ENCODE measurements around the gene SMARCD3. TPM values are rescaled to one million over a fixed set of nuclear protein-coding genes. Genes with fewer than 3 reads are reported as not detected.
A peak's percentile ranks its signal among the peaks of the same experiment; 100 is the strongest.

The SMARCD3 gene
- total and polyA plus RNA-seq, 12 donors, result 77.7 to 175 (median 97.6) TPM

DNA sequence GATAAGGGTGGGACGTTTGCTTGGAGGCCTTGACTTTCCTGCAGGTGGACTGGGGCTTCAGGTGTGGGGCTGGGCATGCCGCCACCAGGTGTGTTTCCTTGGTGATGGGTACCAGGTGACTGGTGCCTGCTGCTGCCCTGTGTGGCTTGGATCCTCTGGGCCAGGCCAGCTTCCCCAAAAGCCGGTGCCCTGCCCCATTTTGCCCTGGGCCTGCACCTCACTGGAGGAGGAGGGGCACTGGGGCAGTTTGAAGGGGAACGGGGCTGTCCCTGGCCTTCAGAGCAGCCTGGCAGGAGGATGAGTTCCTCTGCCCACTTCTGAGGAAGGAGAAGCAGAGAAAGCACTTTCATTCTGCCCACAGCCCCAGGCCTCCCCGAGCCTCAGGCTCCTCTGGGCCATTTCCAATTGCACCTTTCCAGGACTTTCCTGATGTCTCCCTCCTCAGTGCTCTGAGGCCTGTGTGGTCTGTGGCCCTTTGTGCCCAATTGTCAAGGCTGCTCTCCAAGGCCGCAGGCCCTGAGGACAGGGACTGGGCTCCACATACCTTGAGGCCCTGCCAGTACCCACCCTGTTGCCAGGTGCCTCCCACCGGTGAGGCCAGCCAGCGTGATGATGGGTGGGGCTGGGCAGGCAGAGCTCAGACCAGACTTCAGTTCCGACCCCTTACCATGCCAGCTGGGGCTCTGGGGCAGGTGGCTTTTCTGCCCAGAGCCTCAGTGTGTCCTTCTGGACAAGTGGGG lies 25.3 kb upstream of the SMARCD3 start:
- TF ChIP-seq, protein P1, sequence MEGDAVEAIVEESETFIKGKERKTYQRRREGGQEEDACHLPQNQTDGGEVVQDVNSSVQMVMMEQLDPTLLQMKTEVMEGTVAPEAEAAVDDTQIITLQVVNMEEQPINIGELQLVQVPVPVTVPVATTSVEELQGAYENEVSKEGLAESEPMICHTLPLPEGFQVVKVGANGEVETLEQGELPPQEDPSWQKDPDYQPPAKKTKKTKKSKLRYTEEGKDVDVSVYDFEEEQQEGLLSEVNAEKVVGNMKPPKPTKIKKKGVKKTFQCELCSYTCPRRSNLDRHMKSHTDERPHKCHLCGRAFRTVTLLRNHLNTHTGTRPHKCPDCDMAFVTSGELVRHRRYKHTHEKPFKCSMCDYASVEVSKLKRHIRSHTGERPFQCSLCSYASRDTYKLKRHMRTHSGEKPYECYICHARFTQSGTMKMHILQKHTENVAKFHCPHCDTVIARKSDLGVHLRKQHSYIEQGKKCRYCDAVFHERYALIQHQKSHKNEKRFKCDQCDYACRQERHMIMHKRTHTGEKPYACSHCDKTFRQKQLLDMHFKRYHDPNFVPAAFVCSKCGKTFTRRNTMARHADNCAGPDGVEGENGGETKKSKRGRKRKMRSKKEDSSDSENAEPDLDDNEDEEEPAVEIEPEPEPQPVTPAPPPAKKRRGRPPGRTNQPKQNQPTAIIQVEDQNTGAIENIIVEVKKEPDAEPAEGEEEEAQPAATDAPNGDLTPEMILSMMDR (IDR thresholded peaks at IDR 0.05), result no peak
- H3K27ac ChIP-seq, result peak overlapping the region in 1 of 10 donors; percentile 18
- ATAC-seq, result no peak
- intact Hi-C loops (cut with DNase I), result loop anchor here in 1 of 10 donors (1.0 kb wide), 1 partner anchor 21 kb away; no protein-coding TSS in a partner anchor
- no peak overlapping the region for H3K4me3 ChIP-seq
- no peaks in the 10 kb centered on the region for H3K9me3 ChIP-seq
- peaks cover 0 to 43% (median 8%) of the 10 kb centered on the region in 9 donors for H3K4me1 ChIP-seq
- DNase-seq, result no peak
- 75 to 76% methylated on average over 9 of the region's 9 CpGs for WGBS, 2 donors
- peaks cover 0 to 7% (median 0%) of the 10 kb centered on the region in 7 donors for H3K27me3 ChIP-seq
- H3K36me3 ChIP-seq, result no peaks in the 10 kb centered on the region

GRCh38 chr7:151272877-151273276 lies 24.4 kb upstream of the SMARCD3 start:
- DNase-seq (peak in 1 of 2 donors; percentile 60), ATAC-seq (peak in 4 of 8 donors; percentile 26 to 70 (median 42))
- peaks cover 0 to 7% (median 0%) of the 10 kb centered on the region in 7 donors for H3K27me3 ChIP-seq
- no peak overlapping the region for H3K4me3 ChIP-seq
- H3K27ac ChIP-seq, result no peak overlapping the region
- WGBS, 2 donors, result 30 to 51% methylated on average over 7 of the region's 7 CpGs
- peaks cover 0 to 43% (median 8%) of the 10 kb centered on the region in 9 donors for H3K4me1 ChIP-seq
- intact Hi-C loops (cut with DNase I), result no loop called here
- H3K36me3 ChIP-seq, result no peaks in the 10 kb centered on the region
- no peaks in the 10 kb centered on the region for H3K9me3 ChIP-seq
- TF ChIP-seq, protein P1 (IDR thresholded peaks at IDR 0.05), result no peak

- H3K27ac ChIP-seq, result peak overlapping the region in 1 of 10 donors; percentile 49
- intact Hi-C loops (cut with DNase I), result no loop called here
These were observed 23.9 kb upstream of the SMARCD3 start for GRCh38 chr7:151272405-151272804.

GRCh38 chr7:151271699-151272355 lies 23.3 kb upstream of the SMARCD3 start:
- Histone ChIP-seq H3K9me3 (no peaks in the 10 kb centered on the region), H3K27ac (peak overlapping the region in 1 of 10 donors; percentile 73), H3K4me3 (no peak overlapping the region), H3K4me1 (peaks cover 0 to 43% (median 4%) of the 10 kb centered on the region in 9 donors), H3K27me3 (no peaks in the 10 kb centered on the region), H3K36me3 (no peaks in the 10 kb centered on the region)
- intact Hi-C loops (cut with DNase I), result no loop called here
- ATAC-seq, result peak in 4 of 8 donors; percentile 51 to 67 (median 55)
- TF ChIP-seq, protein P1 (IDR thresholded peaks at IDR 0.05), result no peak
- DNase-seq, result no peak
- WGBS, 2 donors, result 61 to 69% methylated on average over 7 of the region's 7 CpGs

More at GRCh38 chr7:151272405-151272804, 23.9 kb upstream of the SMARCD3 start:
- ATAC-seq (peak in 1 of 8 donors; percentile 13), DNase-seq (no peak)
- TF ChIP-seq, protein P1 (IDR thresholded peaks at IDR 0.05), result no peak
- H3K4me1 ChIP-seq, result peaks cover 0 to 43% (median 8%) of the 10 kb centered on the region in 9 donors
- no peak overlapping the region for H3K4me3 ChIP-seq
- 67 to 70% methylated on average over 10 of the region's 10 CpGs for WGBS, 2 donors
- H3K9me3 ChIP-seq, result no peaks in the 10 kb centered on the region
- H3K36me3 ChIP-seq, result no peaks in the 10 kb centered on the region
- peaks cover 0 to 3% (median 0%) of the 10 kb centered on the region in 7 donors for H3K27me3 ChIP-seq

All from heart right ventricle (tissue), 16 donors.